H1 (cell line): ENCODE data around the gene NWD2. TPM values are rescaled to one million over a fixed set of nuclear protein-coding genes. Genes with fewer than 3 reads are reported as not detected.

Source experiments
- CEBPB ChIP-seq: IDR thresholded peaks from 2 replicates; pipeline ENCODE4 v1.6.1; 2012; ENCODE audit warnings: low read depth, low read length
- CHD2 ChIP-seq: IDR thresholded peaks from 2 replicates; pipeline ENCODE4 v1.6.1; 2012; ENCODE audit warnings: low read length, improper control_type of control experiment
- SAP30 ChIP-seq: fragments of 300-600 bp; sonication (generic); IDR thresholded peaks from 2 replicates; pipeline ENCODE4 v1.7.1; 2012; ENCODE audit warnings: low read length, moderate library complexity, mild to moderate bottlenecking, inconsistent platforms; ENCODE audit not compliant: insufficient read depth, insufficient replicate concordance
- TAF1 ChIP-seq: IDR thresholded peaks from 2 replicates; pipeline ENCODE4 v1.6.1; 2011; ENCODE audit warnings: mild to moderate bottlenecking, low read depth, low read length
- polyA plus RNA-seq, 7 experiments: library from polyadenylated mRNA; depleted of rRNA in 3 of 7; stranded (reverse) in 5 of 7; unstranded in 2 of 7; fragments of >200 nt in 5 of 7; fragments of 200-250 nt in 2 of 7; gene quantifications; 1 replicate in 5 of 7; 2 replicates in 1 of 7; 4 replicates in 1 of 7; pipeline versions ENCODE4 v1.2.1 to v1.2.3, GENCODE V29; 2011 to 2013; ENCODE audit warnings: missing spikeins in 2 of 7, mixed read lengths in 2 of 7
- total RNA-seq: library from RNA; stranded (reverse); fragmentation: NEBNext Ultra II Directional; extraction: Animal tissue kit (Norgen Biotek cat#: 25700); gene quantifications from 2 replicates; pipeline ENCODE4 v1.2.1, GENCODE V29; 2021

NWD2 gene
- total and polyA plus RNA-seq, 2 of the 8 experiments (the other 6 are each of a cell fraction or from before 2014, with no cell fraction given): under 0.01 TPM; not detected in 1

DNA sequence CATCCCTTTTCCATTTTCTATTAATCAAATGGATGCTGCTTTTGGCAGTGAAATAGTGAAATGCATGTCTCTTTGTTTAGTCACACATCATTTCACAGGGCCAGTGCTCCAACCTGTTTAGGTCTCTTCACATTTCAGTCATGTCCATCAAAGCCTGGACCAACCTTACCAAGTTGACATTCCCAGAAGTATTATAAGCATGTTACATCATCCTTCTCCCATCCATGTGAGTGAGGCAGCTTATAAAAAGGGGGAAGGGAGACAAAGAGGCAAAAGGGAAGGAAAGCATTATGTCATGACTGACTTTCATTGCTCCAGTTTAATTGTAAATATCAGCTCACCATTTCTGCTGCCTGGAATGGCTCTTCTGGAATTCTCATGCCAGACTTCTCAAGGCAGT is 94.4 kb downstream of the NWD2 start (continued):
- no peak for TF ChIP-seq CEBPB
- TF ChIP-seq CHD2: no peak
- no peak for TF ChIP-seq TAF1
- TF ChIP-seq SAP30: no peak
- TF ChIP-seq, all 59 proteins: peak for 0
